Glomerular endothelial cell (primary cell): ENCODE measurements around the gene GINS1. TPM values are rescaled to one million over a fixed set of nuclear protein-coding genes. Genes with fewer than 3 reads are reported as not detected.
"Not testable (repeated sequence)": the region's sequence is repeated elsewhere in the genome, so short reads cannot be mapped to it uniquely, and the experiment has no call there.

Experiments used
- DNase-seq: peaks from one replicate; pipeline ENCODE4 v3.0.0-alpha.2; 2011; ENCODE audit warnings: low read depth, low spot score; ENCODE audit errors: extremely low read depth
- total RNA-seq: library from RNA; depleted of rRNA; stranded (reverse); fragments of >200 nt; gene quantifications from 2 replicates; pipeline ENCODE4 v1.2.3, GENCODE V29; 2015

GINS1 gene
- total RNA-seq, 1 donor from 2014 or later = 4.4 TPM

GRCh38 chr20:25471020-25471419 is 63.5 kb downstream of the GINS1 start:
- no peak for DNase-seq

GRCh38 chr20:25473297-25473696 is 65.8 kb downstream of the GINS1 start:
- not testable (repeated sequence) for DNase-seq

- no peak for DNase-seq
Observed at GRCh38 chr20:25476106-25477013, 68.9 kb downstream of the GINS1 start.

GRCh38 chr20:25477014-25477882 is 69.8 kb downstream of the GINS1 start:
- no peak for DNase-seq

GRCh38 chr20:25478889-25479568 is 71.6 kb downstream of the GINS1 start:
- DNase-seq = no peak

- no peak for DNase-seq
Observed at GRCh38 chr20:25479638-25480037, 72.2 kb downstream of the GINS1 start.

GRCh38 chr20:25480156-25480555 is 72.7 kb downstream of the GINS1 start:
- no peak for DNase-seq

- no peak for DNase-seq
Observed at GRCh38 chr20:25480797-25481196, 73.3 kb downstream of the GINS1 start.

GRCh38 chr20:25481235-25481917 is 73.9 kb downstream of the GINS1 start:
- DNase-seq = no peak

GRCh38 chr20:25481918-25482253 is 74.4 kb downstream of the GINS1 start:
- no peak for DNase-seq

- DNase-seq = no peak
Observed at GRCh38 chr20:25483431-25484132, 76.1 kb downstream of the GINS1 start.

GRCh38 chr20:25484224-25484846 is 76.9 kb downstream of the GINS1 start:
- DNase-seq = no peak

- peak; percentile 77 for DNase-seq
Observed at GRCh38 chr20:25484911-25485511, 77.5 kb downstream of the GINS1 start.

- DNase-seq = no peak
Observed at GRCh38 chr20:25485872-25486271, 78.4 kb downstream of the GINS1 start.

- no peak for DNase-seq
Observed at GRCh38 chr20:25486377-25486776, 78.9 kb downstream of the GINS1 start.

GRCh38 chr20:25487306-25487705 is 79.8 kb downstream of the GINS1 start:
- DNase-seq = no peak

GRCh38 chr20:25487975-25488374 is 80.5 kb downstream of the GINS1 start:
- no peak for DNase-seq

GRCh38 chr20:25489221-25489871 is 81.9 kb downstream of the GINS1 start:
- DNase-seq = no peak
